Peyer's patch (tissue), 4 donors: ENCODE results near the gene PMCH. TPM values are rescaled to one million over a fixed set of nuclear protein-coding genes. Genes with fewer than 3 reads are reported as not detected.

Experiments
- DNase-seq, 3 donors: peaks; one replicate each; pipeline ENCODE4 v3.0.0-alpha.2; 2017 to 2019
- H3K27ac ChIP-seq, 4 donors: fragments of 200-600 bp; sonication (generic); one replicate each; pipeline ENCODE4 v1.5.1; 2016 to 2019
- H3K27me3 ChIP-seq, 2 donors: fragments of 200-600 bp; sonication (generic); one replicate each; pipeline ENCODE4 v1.5.1; 2019
- H3K36me3 ChIP-seq, 3 donors: fragments of 200-600 bp; sonication (generic); one replicate each; pipeline ENCODE4 v1.5.1; 2016 to 2019
- H3K4me1 ChIP-seq, 4 donors: fragments of 200-600 bp; sonication (generic); one replicate each; pipeline ENCODE4 v1.5.1; 2016 to 2019
- H3K4me3 ChIP-seq, 4 donors: fragments of 200-600 bp; sonication (generic); 1 replicate in 3 of 4; 2 replicates in 1 of 4; pipeline ENCODE4 v1.5.1; 2016 to 2019; ENCODE audit warnings: mild to moderate bottlenecking in 1 of 4
- H3K9me3 ChIP-seq, 4 donors: fragments of 200-600 bp; sonication (generic); one replicate each; pipeline ENCODE4 v1.5.1; 2016 to 2019; ENCODE audit warnings: mild to moderate bottlenecking in 1 of 4
- CTCF ChIP-seq, 6 experiments: fragments of 450-650 bp in 4 of 6; fragments of 200-600 bp in 2 of 6; sonication (generic) in 1 of 6; IDR thresholded peaks; one replicate each; pipeline ENCODE4 v1.5.1; 2017 to 2019; ENCODE audit warnings: antibody characterized with exemption in 6 of 6, mild to moderate bottlenecking in 3 of 6, moderate library complexity in 1 of 6
- POLR2A ChIP-seq, 2 donors: fragments of 450-650 bp; IDR thresholded peaks; one replicate each; pipeline ENCODE4 v1.5.1; 2017; ENCODE audit warnings: antibody characterized with exemption in 2 of 2, mild to moderate bottlenecking in 2 of 2, moderate library complexity in 2 of 2
- total RNA-seq, 4 donors: library from RNA; depleted of rRNA; stranded (reverse); fragments of >200 nt; gene quantifications; one replicate each; pipeline ENCODE4 v1.1.0, GENCODE V29; 2016

Gene PMCH
- total RNA-seq, 4 donors from 2014 or later: not detected

- DNase-seq: no peak
- Histone ChIP-seq H3K4me3 (no peak overlapping the region), H3K9me3 (no peaks in the 10 kb centered on the region), H3K36me3 (no peaks in the 10 kb centered on the region), H3K27me3 (no peaks in the 10 kb centered on the region), H3K27ac (no peak overlapping the region), H3K4me1 (no peaks in the 10 kb centered on the region)
- TF ChIP-seq POLR2A (IDR thresholded peaks at IDR 0.05) (no peak), CTCF (IDR thresholded peaks at IDR 0.05) (no peak)
Observed at GRCh38 chr12:102195826-102196225, 1.8 kb downstream of the PMCH start.

DNA sequence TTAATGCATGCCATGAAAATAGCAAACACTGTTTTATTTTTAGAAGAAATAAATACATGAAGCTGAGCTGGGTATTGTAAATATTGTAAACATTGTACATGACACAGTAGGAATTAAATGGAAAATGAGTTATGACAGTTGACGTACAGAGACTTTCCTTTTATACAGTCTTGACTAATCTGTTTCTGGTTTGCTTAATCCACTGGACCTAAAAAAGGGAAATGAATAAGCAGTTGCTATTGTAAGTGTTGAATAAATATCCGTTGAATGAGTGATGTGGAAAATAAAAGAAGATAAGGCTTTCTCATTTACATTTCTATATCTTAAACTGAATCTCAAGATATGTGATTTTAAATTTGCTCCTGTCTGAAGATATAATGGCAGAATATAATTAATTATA, 15.0 kb downstream of the PMCH start:
- no peak for DNase-seq
- Histone ChIP-seq H3K9me3 (no peaks in the 10 kb centered on the region), H3K4me3 (no peak overlapping the region), H3K27me3 (no peaks in the 10 kb centered on the region), H3K27ac (no peak overlapping the region), H3K4me1 (no peaks in the 10 kb centered on the region), H3K36me3 (no peaks in the 10 kb centered on the region)
- no peak for TF ChIP-seq POLR2A (IDR thresholded peaks at IDR 0.05)
- no peak for TF ChIP-seq CTCF (IDR thresholded peaks at IDR 0.05)

GRCh38 chr12:102174761-102175160, 22.9 kb downstream of the PMCH start:
- Histone ChIP-seq H3K27me3 (no peaks in the 10 kb centered on the region), H3K36me3 (no peaks in the 10 kb centered on the region), H3K4me3 (no peak overlapping the region), H3K27ac (no peak overlapping the region), H3K9me3 (no peaks in the 10 kb centered on the region), H3K4me1 (no peaks in the 10 kb centered on the region)
- DNase-seq: no peak
- TF ChIP-seq POLR2A (IDR thresholded peaks at IDR 0.05): no peak

DNA sequence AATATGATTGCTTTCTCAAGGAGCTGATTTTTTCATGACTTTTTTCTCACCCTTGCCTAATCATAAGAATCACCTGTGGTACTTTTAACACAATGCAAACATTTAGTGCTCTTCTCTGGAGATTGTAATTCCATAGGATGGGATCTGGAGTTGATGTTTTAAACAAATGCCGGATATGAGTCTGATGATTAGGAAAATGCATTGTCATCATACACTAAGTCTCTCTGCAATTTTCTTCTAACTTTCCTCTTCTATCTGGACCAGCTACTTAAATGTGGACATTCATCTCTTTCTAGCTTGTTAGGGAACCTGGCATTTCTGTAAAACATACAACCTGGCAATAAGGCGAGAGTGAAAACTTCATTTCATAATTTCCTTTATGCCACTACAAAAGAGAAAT, 23.5 kb downstream of the PMCH start:
- Histone ChIP-seq H3K27me3 (no peaks in the 10 kb centered on the region), H3K4me1 (no peaks in the 10 kb centered on the region), H3K27ac (no peak overlapping the region), H3K4me3 (no peak overlapping the region), H3K36me3 (no peaks in the 10 kb centered on the region), H3K9me3 (no peaks in the 10 kb centered on the region)
- DNase-seq: no peak
- TF ChIP-seq POLR2A (IDR thresholded peaks at IDR 0.05) (no peak), CTCF (IDR thresholded peaks at IDR 0.05) (no peak)

DNA sequence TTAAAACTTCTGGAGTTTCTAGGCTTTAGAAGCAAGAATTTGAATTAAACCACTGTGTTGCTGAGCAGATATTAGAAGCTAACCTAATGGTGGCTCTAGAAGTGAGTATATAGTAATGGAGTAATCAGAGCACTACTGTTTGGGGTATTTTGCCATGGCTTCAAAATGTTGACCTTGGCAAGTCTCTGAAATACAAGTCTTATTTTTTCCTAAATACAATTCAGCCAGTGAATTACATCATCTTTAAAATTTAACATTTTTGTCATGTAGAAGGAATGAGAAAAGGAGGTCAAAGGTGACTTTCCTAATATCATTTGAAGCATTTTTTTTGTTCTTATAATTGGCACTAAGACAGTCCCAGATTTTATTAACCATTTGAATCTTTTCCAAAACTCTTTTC, 25.2 kb downstream of the PMCH start:
- Histone ChIP-seq H3K4me3 (no peak overlapping the region), H3K27ac (no peak overlapping the region), H3K27me3 (no peaks in the 10 kb centered on the region), H3K9me3 (no peaks in the 10 kb centered on the region), H3K36me3 (no peaks in the 10 kb centered on the region), H3K4me1 (no peaks in the 10 kb centered on the region)
- TF ChIP-seq POLR2A (IDR thresholded peaks at IDR 0.05): no peak
- no peak for TF ChIP-seq CTCF (IDR thresholded peaks at IDR 0.05)
- no peak for DNase-seq

- H3K36me3 ChIP-seq: no peaks in the 10 kb centered on the region
- TF ChIP-seq CTCF (IDR thresholded peaks at IDR 0.05): no peak
- TF ChIP-seq POLR2A (IDR thresholded peaks at IDR 0.05): no peak
- DNase-seq: no peak
Observed at GRCh38 chr12:102171951-102172350, 25.7 kb downstream of the PMCH start.

More at GRCh38 chr12:102171951-102172350, 25.7 kb downstream of the PMCH start:
- Histone ChIP-seq H3K9me3 (no peaks in the 10 kb centered on the region), H3K27ac (no peak overlapping the region), H3K4me1 (no peaks in the 10 kb centered on the region), H3K4me3 (no peak overlapping the region), H3K27me3 (no peaks in the 10 kb centered on the region)
